ENCODE data around the gene LDB3.

- TF ChIP-seq PPARD (CRISPR knock-in tag; IDR thresholded peaks at IDR 0.05) (no peak), MAFF (IDR thresholded peaks at IDR 0.05; ENCODE audit: low read length) (no peak), CTCF (IDR thresholded peaks at IDR 0.05 in 2 of 3, conservative IDR thresholded peaks at IDR 0.05 in 1 of 3; ENCODE audit: insufficient read depth in 2 of 3, low read depth in 1 of 3, low read length in 3 of 3) (no peak), POLR2A (conservative IDR thresholded peaks at IDR 0.05) (no peak), KLF16 (IDR thresholded peaks at IDR 0.05) (no peak), EZH2 (IDR thresholded peaks at IDR 0.05; ENCODE audit: borderline replicate concordance, low read depth, low read length) (no peak), PCBP1 (IDR thresholded peaks at IDR 0.05; ENCODE audit: low read depth, low read length, poor library complexity, severe bottlenecking) (no peak), NRF1 (conservative IDR thresholded peaks at IDR 0.05 in 1 of 2, IDR thresholded peaks at IDR 0.05 in 1 of 2) (no peak), MEIS2 (IDR thresholded peaks at IDR 0.05; ENCODE audit: partially characterized antibody) (no peak), NFIC (IDR thresholded peaks at IDR 0.05) (no peak), FOXM1 (IDR thresholded peaks at IDR 0.05; ENCODE audit: low read depth) (no peak), FOXM1 (CRISPR knock-in tag; IDR thresholded peaks at IDR 0.05; ENCODE audit: low read depth) (no peak), JUND (IDR thresholded peaks at IDR 0.05; ENCODE audit: borderline replicate concordance, low read depth, low read length) (no peak), JUND (tag; IDR thresholded peaks at IDR 0.05; ENCODE audit: borderline replicate concordance, low read depth, low read length) (no peak), NBN (IDR thresholded peaks at IDR 0.05; ENCODE audit: low read depth) (no peak)
Observed at GRCh38 chr10:86651021-86651471, 17.3 kb upstream of the LDB3 start.
